IPS DF 4.7 (cell line): ENCODE results near the gene TTC39B.
A peak's percentile ranks its signal among the peaks of the same experiment; 100 is the strongest.
"Not testable (repeated sequence)": the region's sequence is repeated elsewhere in the genome, so short reads cannot be mapped to it uniquely, and the experiment has no call there.

Source experiments
- DNase-seq: peaks from one replicate; pipeline ENCODE4 v3.0.0-alpha.2; 2013; ENCODE audit warnings: low spot score; ENCODE audit errors: extremely low read depth

TTC39B gene

GRCh38 chr9:15306757-15307522 lies at the start of gene TTC39B:
Gene TTC39B, minus strand, starts transcription at chr9:15307216. Its CDS starts 91 bp downstream, at chr9:15307125.
- peak; percentile 66 for DNase-seq

- no peak for DNase-seq
Observed at GRCh38 chr9:15355669-15356068, 48.7 kb upstream of the TTC39B start.

GRCh38 chr9:15354713-15355112 lies 47.7 kb upstream of the TTC39B start:
- no peak for DNase-seq

- DNase-seq = no peak
Observed at GRCh38 chr9:15353892-15354291, 46.9 kb upstream of the TTC39B start.

GRCh38 chr9:15352306-15352705 lies 45.3 kb upstream of the TTC39B start:
- DNase-seq = no peak

GRCh38 chr9:15349892-15350761 lies 43.1 kb upstream of the TTC39B start:
- DNase-seq = no peak

GRCh38 chr9:15346837-15347236 lies 39.8 kb upstream of the TTC39B start:
- no peak for DNase-seq

GRCh38 chr9:15344191-15344590 lies 37.2 kb upstream of the TTC39B start:
- no peak for DNase-seq

- no peak for DNase-seq
Observed at GRCh38 chr9:15333376-15333881, 26.4 kb upstream of the TTC39B start.

- no peak for DNase-seq
Observed at GRCh38 chr9:15332939-15333338, 25.9 kb upstream of the TTC39B start.

- DNase-seq = no peak
Observed at GRCh38 chr9:15329539-15330109, 22.6 kb upstream of the TTC39B start.

GRCh38 chr9:15328946-15329345 lies 21.9 kb upstream of the TTC39B start:
- DNase-seq = no peak

GRCh38 chr9:15322695-15323094 lies 15.7 kb upstream of the TTC39B start:
- DNase-seq = not testable (repeated sequence)

- DNase-seq = not testable (repeated sequence)
Observed at GRCh38 chr9:15319661-15320060, 12.6 kb upstream of the TTC39B start.

GRCh38 chr9:15317836-15318235 lies 10.8 kb upstream of the TTC39B start:
- no peak for DNase-seq

GRCh38 chr9:15311607-15312006 lies 4.6 kb upstream of the TTC39B start:
- DNase-seq = no peak

GRCh38 chr9:15310107-15310850 lies 3.3 kb upstream of the TTC39B start:
- DNase-seq = no peak

GRCh38 chr9:15308511-15308910 lies 1.5 kb upstream of the TTC39B start:
- no peak for DNase-seq

GRCh38 chr9:15307523-15307841 lies 466 bp upstream of the TTC39B start:
- no peak for DNase-seq

- no peak for DNase-seq
Observed at GRCh38 chr9:15306068-15306756, 804 bp downstream of the TTC39B start.

GRCh38 chr9:15305470-15305869 lies 1.5 kb downstream of the TTC39B start:
- DNase-seq = no peak
